WI38 (cell line): Measurements from ENCODE around the gene TMEM89.

ENCODE experiments used
- H3K4me3 ChIP-seq: 2 replicates; pipeline ENCODE4 v1.5.1; 2011; ENCODE audit warnings: low read depth, mild to moderate bottlenecking, control low read depth, low read length
- TF ChIP-seq, protein P1 (sequence below): IDR thresholded peaks from 2 replicates; pipeline ENCODE4 v1.5.1; 2012; ENCODE audit warnings: low read depth, mild to moderate bottlenecking, control low read depth, low read length

The TMEM89 gene

GRCh38 chr3:48634661-48635221 is 13.2 kb upstream of the TMEM89 start:
- TF ChIP-seq, protein P1, sequence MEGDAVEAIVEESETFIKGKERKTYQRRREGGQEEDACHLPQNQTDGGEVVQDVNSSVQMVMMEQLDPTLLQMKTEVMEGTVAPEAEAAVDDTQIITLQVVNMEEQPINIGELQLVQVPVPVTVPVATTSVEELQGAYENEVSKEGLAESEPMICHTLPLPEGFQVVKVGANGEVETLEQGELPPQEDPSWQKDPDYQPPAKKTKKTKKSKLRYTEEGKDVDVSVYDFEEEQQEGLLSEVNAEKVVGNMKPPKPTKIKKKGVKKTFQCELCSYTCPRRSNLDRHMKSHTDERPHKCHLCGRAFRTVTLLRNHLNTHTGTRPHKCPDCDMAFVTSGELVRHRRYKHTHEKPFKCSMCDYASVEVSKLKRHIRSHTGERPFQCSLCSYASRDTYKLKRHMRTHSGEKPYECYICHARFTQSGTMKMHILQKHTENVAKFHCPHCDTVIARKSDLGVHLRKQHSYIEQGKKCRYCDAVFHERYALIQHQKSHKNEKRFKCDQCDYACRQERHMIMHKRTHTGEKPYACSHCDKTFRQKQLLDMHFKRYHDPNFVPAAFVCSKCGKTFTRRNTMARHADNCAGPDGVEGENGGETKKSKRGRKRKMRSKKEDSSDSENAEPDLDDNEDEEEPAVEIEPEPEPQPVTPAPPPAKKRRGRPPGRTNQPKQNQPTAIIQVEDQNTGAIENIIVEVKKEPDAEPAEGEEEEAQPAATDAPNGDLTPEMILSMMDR, result no peak
- H3K4me3 ChIP-seq, result peak overlapping the region; percentile 94

GRCh38 chr3:48633743-48634142 is 12.2 kb upstream of the TMEM89 start:
- H3K4me3 ChIP-seq, result peak overlapping the region; percentile 94; the same call in 1 of the 2 replicates
- TF ChIP-seq, protein P1, result no peak

DNA sequence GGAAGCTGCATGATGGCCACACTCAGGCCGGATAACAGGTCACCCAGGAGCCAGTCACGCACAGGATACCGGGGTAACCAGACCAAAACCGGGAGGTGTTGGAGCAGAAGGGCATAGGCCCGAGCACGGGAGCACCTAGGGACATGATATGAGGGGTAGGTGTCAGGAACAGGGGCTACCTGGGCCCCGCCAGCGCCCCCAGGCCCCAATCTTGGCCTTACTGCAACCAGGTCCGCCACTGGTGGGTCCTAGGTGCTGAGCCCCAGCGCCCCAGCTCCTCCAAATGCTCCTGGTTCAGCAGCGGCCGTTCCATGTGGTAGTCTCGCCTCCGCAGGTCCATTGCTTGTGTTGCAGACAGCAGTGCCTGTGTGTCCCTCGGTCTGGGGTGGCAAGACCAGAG is 11.7 kb upstream of the TMEM89 start:
- TF ChIP-seq, protein P1, result no peak
- no peak overlapping the region for H3K4me3 ChIP-seq

DNA sequence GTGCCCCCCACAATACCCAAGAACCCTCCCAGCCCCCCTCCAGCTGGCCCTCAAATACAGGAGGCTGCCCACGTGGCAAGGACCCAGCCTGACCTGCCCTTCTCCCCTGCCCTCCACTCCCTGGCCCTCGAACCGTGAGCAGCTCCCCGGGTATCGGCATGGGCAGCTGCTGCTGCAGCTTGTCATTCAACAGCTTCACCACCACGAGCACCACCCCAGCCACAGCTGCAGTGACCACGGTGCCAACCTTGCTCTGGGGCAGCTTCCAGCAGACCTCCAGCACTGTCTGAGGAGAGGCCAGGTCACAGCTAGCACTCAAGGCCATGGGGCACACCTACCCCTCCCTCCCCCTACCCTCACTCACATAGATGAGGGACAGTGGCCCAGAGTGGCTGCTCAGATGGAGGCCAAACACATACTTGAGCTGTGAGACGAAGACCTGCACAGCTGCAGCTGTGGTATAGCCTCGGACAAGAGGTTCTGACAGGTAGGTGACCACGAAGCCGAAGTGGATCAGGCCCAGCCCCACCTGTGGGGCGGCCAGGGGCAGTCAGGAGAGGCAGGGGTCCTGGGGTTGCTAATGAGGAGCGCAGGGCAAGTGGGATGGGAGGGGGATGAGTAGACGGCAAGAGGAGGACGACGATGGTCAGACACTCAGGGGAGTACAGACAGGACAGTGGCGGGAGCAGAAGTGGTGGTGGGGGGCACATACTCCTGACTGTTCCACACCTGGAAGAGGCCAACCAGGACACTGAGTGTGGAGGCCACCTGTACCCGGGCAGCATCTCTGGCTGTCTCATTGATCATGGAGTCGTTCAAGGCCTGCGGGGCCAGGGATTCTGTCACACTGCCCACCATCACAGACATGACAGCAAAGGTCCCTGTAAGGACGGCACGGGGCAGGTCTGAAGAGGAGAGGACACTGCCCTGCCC is 10.2 kb upstream of the TMEM89 start:
- TF ChIP-seq, protein P1, result no peak
- H3K4me3 ChIP-seq, result no peak overlapping the region

DNA sequence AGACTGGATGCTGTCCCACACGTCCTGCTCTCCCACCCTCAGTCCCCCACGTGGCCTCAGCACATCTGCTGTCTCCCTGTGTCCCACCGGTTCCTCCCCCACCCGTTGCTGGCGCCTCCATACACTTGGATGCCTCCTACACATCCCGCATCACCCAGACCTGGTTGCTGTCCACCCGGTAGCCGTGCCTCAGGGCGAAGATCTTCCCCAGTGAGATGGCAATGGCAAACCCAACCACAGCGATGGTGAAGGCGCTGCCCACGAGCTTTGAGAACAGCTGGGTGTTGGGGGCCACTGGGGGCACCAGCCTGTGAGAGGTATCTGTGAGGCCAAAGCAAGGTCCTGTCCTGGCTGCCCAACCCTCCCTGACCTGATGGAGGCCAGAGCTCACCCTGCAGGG is 9.3 kb upstream of the TMEM89 start:
- no peak overlapping the region for H3K4me3 ChIP-seq
- TF ChIP-seq, protein P1, result no peak

GRCh38 chr3:48630407-48630806 is 8.8 kb upstream of the TMEM89 start:
- TF ChIP-seq, protein P1, result no peak
- H3K4me3 ChIP-seq, result no peak overlapping the region

GRCh38 chr3:48629894-48630293 is 8.3 kb upstream of the TMEM89 start:
- no peak overlapping the region for H3K4me3 ChIP-seq
- TF ChIP-seq, protein P1, result no peak
